Measurements from ENCODE around the gene EXOC2. TPM values are rescaled to one million over a fixed set of nuclear protein-coding genes. Genes with fewer than 3 reads are reported as not detected.

The EXOC2 gene
- total RNA-seq, 4 donors from 2014 or later = 10.3 to 23.9 (median 19.1) TPM

DNA sequence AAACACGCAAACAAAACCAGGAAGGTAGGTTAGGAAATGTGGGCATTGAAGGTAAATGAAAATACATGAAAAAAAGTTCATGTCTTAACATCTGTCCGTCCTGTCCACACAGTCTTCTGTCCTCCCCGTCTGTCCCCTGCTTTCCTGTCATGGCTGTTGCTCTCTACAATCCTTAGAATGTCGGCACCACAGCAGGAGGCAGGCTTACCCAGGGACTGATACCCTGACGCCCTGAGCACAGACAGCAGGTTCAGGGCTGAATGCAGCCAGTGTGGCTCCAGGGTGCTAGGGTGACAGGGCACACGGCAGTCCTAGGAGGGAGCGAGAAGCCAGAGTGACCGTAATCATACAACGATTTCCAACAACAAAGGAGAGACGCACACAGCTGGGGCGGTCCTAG lies 177.7 kb downstream of the EXOC2 start:
- H3K4me3 ChIP-seq = no peak overlapping the region
- DNase-seq = no peak
- no peaks in the 10 kb centered on the region for H3K4me1 ChIP-seq
- H3K36me3 ChIP-seq = peaks cover 0 to 5% (median 0%) of the 10 kb centered on the region in 3 donors
- H3K9me3 ChIP-seq = no peaks in the 10 kb centered on the region
- TF ChIP-seq, protein P1, sequence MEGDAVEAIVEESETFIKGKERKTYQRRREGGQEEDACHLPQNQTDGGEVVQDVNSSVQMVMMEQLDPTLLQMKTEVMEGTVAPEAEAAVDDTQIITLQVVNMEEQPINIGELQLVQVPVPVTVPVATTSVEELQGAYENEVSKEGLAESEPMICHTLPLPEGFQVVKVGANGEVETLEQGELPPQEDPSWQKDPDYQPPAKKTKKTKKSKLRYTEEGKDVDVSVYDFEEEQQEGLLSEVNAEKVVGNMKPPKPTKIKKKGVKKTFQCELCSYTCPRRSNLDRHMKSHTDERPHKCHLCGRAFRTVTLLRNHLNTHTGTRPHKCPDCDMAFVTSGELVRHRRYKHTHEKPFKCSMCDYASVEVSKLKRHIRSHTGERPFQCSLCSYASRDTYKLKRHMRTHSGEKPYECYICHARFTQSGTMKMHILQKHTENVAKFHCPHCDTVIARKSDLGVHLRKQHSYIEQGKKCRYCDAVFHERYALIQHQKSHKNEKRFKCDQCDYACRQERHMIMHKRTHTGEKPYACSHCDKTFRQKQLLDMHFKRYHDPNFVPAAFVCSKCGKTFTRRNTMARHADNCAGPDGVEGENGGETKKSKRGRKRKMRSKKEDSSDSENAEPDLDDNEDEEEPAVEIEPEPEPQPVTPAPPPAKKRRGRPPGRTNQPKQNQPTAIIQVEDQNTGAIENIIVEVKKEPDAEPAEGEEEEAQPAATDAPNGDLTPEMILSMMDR (IDR thresholded peaks at IDR 0.05) = no peak
- no peak for TF ChIP-seq POLR2A (IDR thresholded peaks at IDR 0.05)
- no peak overlapping the region for H3K27ac ChIP-seq
- H3K27me3 ChIP-seq = no peaks in the 10 kb centered on the region

DNA sequence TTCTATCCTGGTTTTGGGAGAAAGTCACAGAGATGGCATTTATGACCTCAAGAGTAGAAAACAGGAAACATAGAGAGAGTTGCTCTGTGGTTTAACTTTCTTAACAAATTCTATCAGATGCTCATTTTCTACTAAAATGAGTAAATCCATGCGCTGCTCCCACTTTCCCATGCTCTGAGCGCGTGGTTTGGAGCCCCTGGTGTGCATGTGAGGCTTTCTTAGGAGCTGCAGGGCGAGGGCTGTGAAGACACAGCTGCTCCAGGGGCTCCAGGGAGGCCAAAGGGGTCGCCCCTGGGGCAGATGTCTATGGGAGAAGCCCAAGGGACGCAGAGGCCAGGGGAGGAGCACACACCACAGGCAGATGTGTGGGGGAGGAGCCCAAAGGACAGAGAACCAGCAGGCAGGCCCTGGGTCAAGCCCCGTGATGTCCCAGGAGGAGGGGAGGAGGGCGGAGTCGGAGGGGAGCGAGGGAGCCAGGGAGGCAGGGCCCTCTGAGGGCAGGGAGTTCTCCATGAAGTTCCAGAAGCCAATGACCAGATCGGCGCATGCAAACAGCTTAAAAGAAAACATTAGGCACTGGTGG lies 178.5 kb downstream of the EXOC2 start:
- H3K36me3 ChIP-seq = peaks cover 0 to 5% (median 0%) of the 10 kb centered on the region in 3 donors
- H3K9me3 ChIP-seq = no peaks in the 10 kb centered on the region
- H3K4me1 ChIP-seq = no peaks in the 10 kb centered on the region
- no peak overlapping the region for H3K27ac ChIP-seq
- TF ChIP-seq POLR2A (IDR thresholded peaks at IDR 0.05) = no peak
- TF ChIP-seq, protein P1 (IDR thresholded peaks at IDR 0.05) = no peak
- no peak for DNase-seq
- no peak overlapping the region for H3K4me3 ChIP-seq
- no peaks in the 10 kb centered on the region for H3K27me3 ChIP-seq

DNA sequence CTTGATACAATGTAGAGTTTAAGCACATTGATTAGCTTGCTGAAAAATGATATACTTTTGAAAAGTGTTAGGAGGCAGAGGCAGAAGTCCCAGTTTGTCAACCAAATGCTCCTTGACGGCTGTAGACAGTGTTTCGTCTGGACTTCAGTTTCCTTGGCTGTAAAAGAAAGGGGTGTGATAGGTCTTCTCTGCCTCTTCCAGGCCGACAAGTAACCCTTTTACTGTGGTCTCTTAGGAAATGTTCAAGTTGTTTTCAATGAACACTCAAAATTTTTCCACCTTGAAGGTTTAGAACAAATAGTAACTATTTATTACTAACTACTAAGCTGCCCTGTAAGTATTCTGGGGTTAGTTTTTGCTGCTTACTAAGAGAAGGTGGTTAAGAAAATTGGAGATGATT lies 179.0 kb downstream of the EXOC2 start:
- no peaks in the 10 kb centered on the region for H3K9me3 ChIP-seq
- no peak overlapping the region for H3K4me3 ChIP-seq
- no peaks in the 10 kb centered on the region for H3K27me3 ChIP-seq
- H3K27ac ChIP-seq = no peak overlapping the region
- peaks cover 0 to 5% (median 0%) of the 10 kb centered on the region in 3 donors for H3K36me3 ChIP-seq
- no peak for DNase-seq
- TF ChIP-seq, protein P1 (IDR thresholded peaks at IDR 0.05) = no peak
- no peak for TF ChIP-seq POLR2A (IDR thresholded peaks at IDR 0.05)
- H3K4me1 ChIP-seq = no peaks in the 10 kb centered on the region

DNA sequence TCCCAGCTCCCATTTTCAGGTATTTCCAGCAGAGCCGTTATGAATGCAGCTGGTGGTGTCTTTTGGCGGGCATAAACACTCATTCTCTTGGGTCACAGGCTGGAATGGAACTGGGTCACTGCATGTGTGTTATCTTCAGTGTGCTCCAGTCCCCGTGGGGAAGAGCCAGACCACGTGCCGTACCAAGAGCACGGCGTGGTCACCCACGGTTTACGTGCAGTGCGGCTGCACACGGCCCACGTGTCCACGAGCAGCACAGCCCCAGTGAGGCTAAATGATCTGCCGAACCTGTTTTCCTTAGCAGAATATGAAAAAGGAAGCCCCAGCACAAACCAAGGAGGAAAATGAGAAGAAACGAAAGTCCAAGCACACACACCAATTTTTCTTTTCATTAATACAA lies 179.9 kb downstream of the EXOC2 start:
- H3K27me3 ChIP-seq = no peaks in the 10 kb centered on the region
- H3K9me3 ChIP-seq = no peaks in the 10 kb centered on the region
- peaks cover 0 to 5% (median 0%) of the 10 kb centered on the region in 3 donors for H3K36me3 ChIP-seq
- no peak overlapping the region for H3K4me3 ChIP-seq
- DNase-seq = no peak
- no peaks in the 10 kb centered on the region for H3K4me1 ChIP-seq
- no peak overlapping the region for H3K27ac ChIP-seq
- TF ChIP-seq POLR2A (IDR thresholded peaks at IDR 0.05) = no peak
- TF ChIP-seq, protein P1 (IDR thresholded peaks at IDR 0.05) = no peak

DNA sequence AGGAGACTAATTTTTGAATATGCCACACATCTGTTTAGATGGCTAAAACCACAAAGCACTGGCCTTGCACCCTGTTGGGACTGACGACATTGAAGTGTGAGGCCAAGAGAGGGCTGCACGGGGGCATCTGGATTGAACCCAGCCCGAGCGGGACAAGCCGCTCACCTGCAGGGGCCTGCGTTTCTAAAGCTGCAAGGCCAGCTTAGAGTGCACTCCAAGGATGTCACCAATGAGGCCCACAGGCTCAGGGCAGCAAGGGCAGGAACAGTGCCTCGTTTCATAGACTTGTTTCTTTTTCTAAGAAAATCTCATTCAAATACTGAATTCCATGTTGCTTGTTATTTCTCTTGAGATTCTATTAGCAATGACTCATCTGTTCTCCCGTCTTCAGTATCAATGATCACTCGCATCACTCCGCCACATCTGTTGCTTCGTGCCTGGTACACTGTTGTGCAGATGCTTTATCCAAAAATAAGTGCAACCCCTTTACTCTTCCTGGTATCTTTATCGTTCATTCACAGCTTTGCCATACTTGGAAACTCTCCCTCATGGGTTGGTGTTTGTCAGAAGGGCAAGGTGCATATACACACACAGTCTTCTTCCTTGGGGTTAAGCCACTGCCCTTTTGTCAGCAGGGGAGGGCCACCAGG lies 181.3 kb downstream of the EXOC2 start:
- Histone ChIP-seq H3K4me3 (no peak overlapping the region), H3K4me1 (no peaks in the 10 kb centered on the region), H3K27ac (no peak overlapping the region), H3K9me3 (no peaks in the 10 kb centered on the region), H3K36me3 (peaks cover 0 to 5% (median 0%) of the 10 kb centered on the region in 3 donors), H3K27me3 (no peaks in the 10 kb centered on the region)
- no peak for DNase-seq
- TF ChIP-seq, protein P1 (IDR thresholded peaks at IDR 0.05) = no peak
- no peak for TF ChIP-seq POLR2A (IDR thresholded peaks at IDR 0.05)

Measured in Peyer's patch (tissue), 4 donors.